H1 (cell line): Measurements from ENCODE around the gene VN1R4. TPM values are rescaled to one million over a fixed set of nuclear protein-coding genes. Genes with fewer than 3 reads are reported as not detected.

Experiments used
- CTCF ChIA-PET: fragments of 300-600 bp; sonication (Branson Sonifier 250); formaldehyde crosslinking; loops from one replicate; lab custom pipeline; 2021; ENCODE audit not compliant: partially characterized antibody; lab: Charles Lee
- POLR2A ChIA-PET: fragments of 300-600 bp; sonication (Branson Sonifier 250); formaldehyde crosslinking; loops from one replicate; lab custom pipeline; 2021; ENCODE audit warnings: inconsistent platforms; ENCODE audit not compliant: partially characterized antibody; lab: Charles Lee
- DNase-seq, 2 experiments: peaks; one replicate each; pipeline versions ENCODE4 v3.0.0 to v3.0.0-alpha.2; 2010 to 2022; ENCODE audit warnings: low spot score in 2 of 2, low read depth in 1 of 2, mixed read lengths in 1 of 2
- FAIRE-seq: peaks from 2 replicates; lab custom pipeline; 2011; peaks lifted over from hg19 to GRCh38; lab: Jason Lieb, UNC
- H2AFZ ChIP-seq: 2 replicates; pipeline ENCODE4 v1.8.1; 2012; ENCODE audit warnings: low read length, inconsistent platforms
- H2AK5ac ChIP-seq: 2 replicates; pipeline ENCODE4 v1.6.1; 2013; ENCODE audit warnings: low read depth, low read length
- H2BK120ac ChIP-seq: replicated peaks from 2 replicates; pipeline ENCODE3; 2013; ENCODE audit warnings: low read depth, low read length, inconsistent platforms
- H2BK12ac ChIP-seq: 2 replicates; pipeline ENCODE4 v1.6.1; 2013; ENCODE audit warnings: low read depth, low read length
- H2BK15ac ChIP-seq: 2 replicates; pipeline ENCODE4 v1.6.1; 2013; ENCODE audit warnings: low read length
- H2BK20ac ChIP-seq: 2 replicates; pipeline ENCODE4 v1.6.1; 2013; ENCODE audit warnings: low read length
- H2BK5ac ChIP-seq: 2 replicates; pipeline ENCODE4 v1.6.1; 2013; ENCODE audit warnings: low read depth, low read length
- H3K14ac ChIP-seq: 2 replicates; pipeline ENCODE4 v1.6.1; 2013; ENCODE audit warnings: inconsistent platforms; ENCODE audit not compliant: insufficient read length
- H3K18ac ChIP-seq: 2 replicates; pipeline ENCODE4 v1.6.1; 2013; ENCODE audit warnings: low read length; ENCODE audit errors: extremely low read depth
- H3K23ac ChIP-seq: 2 replicates; pipeline ENCODE4 v1.6.1; 2013; ENCODE audit warnings: inconsistent platforms; ENCODE audit not compliant: insufficient read length
- H3K23me2 ChIP-seq: 2 replicates; pipeline ENCODE4 v1.6.1; 2013; ENCODE audit warnings: low read depth, low read length
- H3K27ac ChIP-seq: 2 replicates; pipeline ENCODE4 v1.6.1; 2011; ENCODE audit warnings: low read depth, low read length, inconsistent platforms
- H3K27me3 ChIP-seq, 4 experiments: replicated peaks in 1 of 4; 1 replicate in 1 of 4; 2 replicates in 3 of 4; pipeline versions ENCODE4 v1.6.1 to v1.8.1; 2011 to 2013; ENCODE audit warnings: low read length in 3 of 4, mild to moderate bottlenecking in 3 of 4, inconsistent platforms in 2 of 4, mixed read lengths in 2 of 4, moderate library complexity in 1 of 4; ENCODE audit not compliant: control insufficient read depth in 3 of 4, insufficient read depth in 3 of 4; ENCODE audit errors: extremely low read depth in 1 of 4
- H3K36me3 ChIP-seq, 4 experiments: 2 replicates each; pipeline versions ENCODE4 v1.6.1 to v1.8.1; 2011 to 2013; ENCODE audit warnings: mild to moderate bottlenecking in 4 of 4, low read length in 3 of 4, moderate library complexity in 2 of 4, control low read depth in 1 of 4, inconsistent platforms in 1 of 4; ENCODE audit not compliant: insufficient read depth in 4 of 4, control insufficient read depth in 2 of 4
- H3K4ac ChIP-seq: replicated peaks from 2 replicates; pipeline ENCODE3; 2013; ENCODE audit warnings: low read length, low read depth, mixed read lengths, inconsistent platforms; ENCODE audit not compliant: insufficient read length
- H3K4me1 ChIP-seq, 4 experiments: replicated peaks in 1 of 4; 1 replicate in 1 of 4; 2 replicates in 3 of 4; pipeline versions ENCODE4 v1.6.1 to v1.8.1; 2011 to 2013; ENCODE audit warnings: low read length in 3 of 4, inconsistent platforms in 2 of 4, mixed read lengths in 1 of 4; ENCODE audit not compliant: insufficient read depth in 4 of 4, control insufficient read depth in 3 of 4
- H3K4me2 ChIP-seq, 2 experiments: 2 replicates each; pipeline versions ENCODE4 v1.6.1 to v1.8.1; 2011 to 2013; ENCODE audit warnings: low read depth in 2 of 2, low read length in 2 of 2, control low read depth in 1 of 2, inconsistent platforms in 1 of 2, mild to moderate bottlenecking in 1 of 2; ENCODE audit not compliant: insufficient read depth in 1 of 2
- H3K4me3 ChIP-seq, 4 experiments: fragments of 200-600, 300-600 bp in 1 of 4; sonication (generic), shearing (Covaris generic), sonication (Bioruptor Twin) in 1 of 4; 2 replicates each; pipeline versions ENCODE4 v1.5.1 to v1.8.1; 2011 to 2016; ENCODE audit warnings: low read length in 4 of 4, low read depth in 3 of 4, control low read depth in 2 of 4, inconsistent platforms in 2 of 4, mild to moderate bottlenecking in 2 of 4, mixed read lengths in 1 of 4, moderate library complexity in 1 of 4; ENCODE audit not compliant: insufficient read depth in 2 of 4; ENCODE audit errors: extremely low read depth in 1 of 4
- H3K56ac ChIP-seq: replicated peaks from 2 replicates; pipeline ENCODE3; 2013; ENCODE audit warnings: low read depth, mild to moderate bottlenecking, mixed read lengths, low read length, inconsistent platforms; ENCODE audit not compliant: insufficient read length
- H3K79me1 ChIP-seq: 2 replicates; pipeline ENCODE4 v1.6.1; 2013; ENCODE audit warnings: low read depth, low read length, control low read depth
- H3K79me2 ChIP-seq, 2 experiments: 2 replicates each; pipeline versions ENCODE4 v1.6.1 to v1.8.1; 2012 to 2013; ENCODE audit warnings: low read length in 2 of 2, mild to moderate bottlenecking in 2 of 2, inconsistent platforms in 1 of 2; ENCODE audit not compliant: insufficient read depth in 2 of 2, control insufficient read depth in 1 of 2
- H3K9ac ChIP-seq, 4 experiments: replicated peaks in 1 of 4; 1 replicate in 1 of 4; 2 replicates in 3 of 4; pipeline versions ENCODE4 v1.6.1 to v1.8.1; 2011 to 2013; ENCODE audit warnings: low read depth in 3 of 4, low read length in 3 of 4, control low read depth in 2 of 4, mild to moderate bottlenecking in 2 of 4, moderate library complexity in 2 of 4, inconsistent platforms in 1 of 4; ENCODE audit errors: extremely low read depth in 1 of 4
- H3K9me3 ChIP-seq, 2 experiments: 2 replicates each; pipeline versions ENCODE4 v1.6.1 to v1.8.1; 2012 to 2013; ENCODE audit warnings: mild to moderate bottlenecking in 2 of 2, moderate library complexity in 2 of 2, control low read depth in 1 of 2, inconsistent platforms in 1 of 2, low read depth in 1 of 2, low read length in 1 of 2, mixed read lengths in 1 of 2; ENCODE audit not compliant: insufficient read depth in 2 of 2
- H4K20me1 ChIP-seq, 2 experiments: replicated peaks in 1 of 2; 2 replicates each; pipeline versions ENCODE3 to v1.8.1; 2011 to 2013; ENCODE audit warnings: inconsistent platforms in 2 of 2, low read length in 2 of 2, mild to moderate bottlenecking in 1 of 2; ENCODE audit not compliant: insufficient read depth in 2 of 2, control insufficient read depth in 1 of 2
- H4K5ac ChIP-seq: 2 replicates; pipeline ENCODE4 v1.6.1; 2013; ENCODE audit warnings: low read length, low read depth, mixed read lengths, inconsistent platforms; ENCODE audit not compliant: insufficient read length
- H4K8ac ChIP-seq: 2 replicates; pipeline ENCODE4 v1.8.0; 2013; ENCODE audit warnings: mild to moderate bottlenecking, moderate library complexity, low read length, inconsistent platforms; ENCODE audit not compliant: insufficient read depth; ENCODE audit errors: extremely low read depth
- H4K91ac ChIP-seq: replicated peaks from 2 replicates; pipeline ENCODE3; 2013; ENCODE audit warnings: low read length, mixed read lengths, inconsistent platforms; ENCODE audit not compliant: insufficient read length
- CHD1 ChIP-seq: IDR thresholded peaks from 2 replicates; pipeline ENCODE4 v1.6.1; 2012; ENCODE audit warnings: low read depth, low read length, improper control_type of control experiment
- FOSL1 ChIP-seq: IDR thresholded peaks from 2 replicates; pipeline ENCODE4 v1.6.1; 2011; ENCODE audit warnings: mild to moderate bottlenecking, low read depth, low read length, moderate library complexity; ENCODE audit not compliant: insufficient read depth
- GABPA ChIP-seq: IDR thresholded peaks from 2 replicates; pipeline ENCODE4 v1.6.1; 2011; ENCODE audit warnings: mild to moderate bottlenecking, low read length, moderate library complexity, borderline replicate concordance; ENCODE audit not compliant: insufficient read depth
- GTF2F1 ChIP-seq: IDR thresholded peaks from 2 replicates; pipeline ENCODE4 v1.6.1; 2012; ENCODE audit warnings: low read depth, low read length, improper control_type of control experiment, borderline replicate concordance
- SIN3A ChIP-seq, 2 experiments: IDR thresholded peaks in 1 of 2; conservative IDR thresholded peaks in 1 of 2; 2 replicates each; pipeline ENCODE4 v1.6.1; 2011 to 2012; ENCODE audit warnings: low read length in 2 of 2, improper control_type of control experiment in 1 of 2, low read depth in 1 of 2, mild to moderate bottlenecking in 1 of 2
- SP1 ChIP-seq: IDR thresholded peaks from 2 replicates; pipeline ENCODE4 v1.6.1; 2011; ENCODE audit warnings: low read depth, low read length
- YY1 ChIP-seq: IDR thresholded peaks from 2 replicates; pipeline ENCODE4 v1.6.1; 2011; ENCODE audit warnings: low read depth, mild to moderate bottlenecking, low read length
- WGBS, 2 experiments: shearing (Covaris generic) in 1 of 2; methylation state at CpG; one replicate each; pipeline versions ENCODE4 v1.1.6 to v1.1.7; 2013 to 2015; ENCODE audit warnings: low lambda C conversion rate in 2 of 2, mixed read lengths in 2 of 2, inconsistent platforms in 1 of 2, low coverage in 1 of 2, missing lambda C conversion rate in 1 of 2; ENCODE audit not compliant: insufficient replicate concordance in 2 of 2, insufficient coverage in 1 of 2, insufficient read length in 1 of 2; ENCODE audit errors: extremely low coverage in 1 of 2, missing lambda C conversion rate in 1 of 2; 5-methylcytosine and 5-hydroxymethylcytosine counted together
- polyA plus RNA-seq, 7 experiments: library from polyadenylated mRNA; depleted of rRNA in 3 of 7; stranded (reverse) in 5 of 7; unstranded in 2 of 7; fragments of >200 nt in 5 of 7; fragments of 200-250 nt in 2 of 7; gene quantifications; 1 replicate in 5 of 7; 2 replicates in 1 of 7; 4 replicates in 1 of 7; pipeline versions ENCODE4 v1.2.1 to v1.2.3, GENCODE V29; 2011 to 2013; ENCODE audit warnings: missing spikeins in 2 of 7, mixed read lengths in 2 of 7
- total RNA-seq: library from RNA; stranded (reverse); fragmentation: NEBNext Ultra II Directional; extraction: Animal tissue kit (Norgen Biotek cat#: 25700); gene quantifications from 2 replicates; pipeline ENCODE4 v1.2.1, GENCODE V29; 2021

The VN1R4 gene
- total and polyA plus RNA-seq, 2 of the 8 experiments (the other 6 are each of a cell fraction or from before 2014, with no cell fraction given): not detected

DNA sequence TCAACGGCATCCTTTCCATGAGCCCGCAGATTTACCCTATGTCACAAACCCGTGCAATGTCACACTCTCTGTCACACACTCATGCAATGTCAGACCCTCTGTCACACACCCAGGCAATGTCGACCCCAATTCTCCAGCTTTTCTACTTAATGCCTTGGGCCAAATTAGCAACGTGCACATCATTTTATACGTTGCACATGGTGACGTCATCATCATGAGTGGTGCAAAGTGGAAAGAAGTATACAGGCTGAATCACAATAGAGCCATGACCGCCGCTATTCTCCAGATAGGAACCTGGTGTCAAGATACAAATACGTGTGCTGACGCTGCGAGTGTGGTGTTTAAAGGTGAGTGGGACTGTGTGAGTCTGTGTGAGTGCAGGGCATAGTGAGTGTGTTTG, 44.4 kb upstream of the VN1R4 start:
- H3K23me2 ChIP-seq: peaks cover 2% of the 10 kb centered on the region; the same call in 1 of the 2 replicates
- no peaks in the 10 kb centered on the region for H3K36me3 ChIP-seq
- FAIRE-seq: no peak
- H2BK5ac ChIP-seq: no peak overlapping the region
- H3K4ac ChIP-seq: no peak overlapping the region
- H3K79me2 ChIP-seq: no peaks in the 10 kb centered on the region
- no peaks in the 10 kb centered on the region; a peak in 1 of 7 replicates for H3K27me3 ChIP-seq
- H3K56ac ChIP-seq: no peak overlapping the region
- WGBS, 2 experiments: 89% methylated on average over 12 of the region's 12 CpGs; no CpG with 5 or more reads in 1 of the 2 experiments
- no peak overlapping the region for H3K23ac ChIP-seq
- no peak overlapping the region for H2BK15ac ChIP-seq
- no peak overlapping the region for H3K14ac ChIP-seq
- no peaks in the 10 kb centered on the region for H3K79me1 ChIP-seq
- H3K27ac ChIP-seq: no peak overlapping the region
- no peak overlapping the region for H3K4me3 ChIP-seq
- no peaks in the 10 kb centered on the region for H4K20me1 ChIP-seq
- no peak overlapping the region for H4K91ac ChIP-seq
- H3K4me1 ChIP-seq: no peaks in the 10 kb centered on the region
- H3K18ac ChIP-seq: no peak overlapping the region
- CTCF ChIA-PET: interaction anchor here (1.0 to 2.1 kb wide), 3 partner anchors 33 to 79 kb away, joined by 3 to 13 read pairs (median 4); no protein-coding TSS in a partner anchor
- no peak overlapping the region for H4K8ac ChIP-seq
- no peak overlapping the region for H4K5ac ChIP-seq
- H3K4me2 ChIP-seq: no peak overlapping the region
- DNase-seq: no peak
- no peaks in the 10 kb centered on the region for H3K9me3 ChIP-seq
- H2AK5ac ChIP-seq: no peak overlapping the region
- H2BK120ac ChIP-seq: no peak overlapping the region
- POLR2A ChIA-PET: no interaction called here
- no peak overlapping the region for H2BK20ac ChIP-seq
- no peak overlapping the region for H2BK12ac ChIP-seq
- H3K9ac ChIP-seq: no peak overlapping the region
- H2AFZ ChIP-seq: no peak overlapping the region
- no peak for TF ChIP-seq SP1
- no peak for TF ChIP-seq FOSL1
- TF ChIP-seq YY1: no peak
- TF ChIP-seq CHD1: no peak
- no peak for TF ChIP-seq GTF2F1
- no peak for TF ChIP-seq SIN3A (conservative IDR thresholded peaks at IDR 0.05 in 1 of 2, IDR thresholded peaks at IDR 0.05 in 1 of 2; ENCODE audit: low read depth in 1 of 2, low read length in 2 of 2)
- no peak for TF ChIP-seq GABPA
